ENCODE results near the gene SLC39A9. TPM values are rescaled to one million over a fixed set of nuclear protein-coding genes. Genes with fewer than 3 reads are reported as not detected.
A peak's percentile ranks its signal among the peaks of the same experiment; 100 is the strongest.

Gene SLC39A9
- total RNA-seq, 1 experiment from 2014 or later: 161 TPM

GRCh38 chr14:69430306-69430939 is 31.9 kb downstream of the SLC39A9 start:
- H3K79me2 ChIP-seq (ENCODE audit: low read length): peaks cover 79% of the 10 kb centered on the region
- peaks cover 15% of the 10 kb centered on the region for H3K36me3 ChIP-seq (ENCODE audit: insufficient read depth, low read length)
- H3K9me2 ChIP-seq (replicated peaks; ENCODE audit: insufficient read depth, low read length): no peaks in the 10 kb centered on the region
- no peak overlapping the region for H3K27ac ChIP-seq (ENCODE audit: low read length)
- H2AFZ ChIP-seq (ENCODE audit: low read length): no peak overlapping the region
- H3K27me3 ChIP-seq (ENCODE audit: low read length): no peaks in the 10 kb centered on the region
- H4K20me1 ChIP-seq (ENCODE audit: insufficient read depth, low read depth, low read length): no peaks in the 10 kb centered on the region
- H3K4me3 ChIP-seq (ENCODE audit: low read length): no peak overlapping the region
- no peak for DNase-seq
- no peaks in the 10 kb centered on the region for H3K9me3 ChIP-seq (ENCODE audit: low read length)
- H3K4me1 ChIP-seq (ENCODE audit: low read length): peaks cover 14% of the 10 kb centered on the region
- no peak overlapping the region for H3K4me2 ChIP-seq (ENCODE audit: low read depth, low read length, poor library complexity, severe bottlenecking)
- H3K9ac ChIP-seq (ENCODE audit: low read length): no peak overlapping the region

- no peak overlapping the region for H3K4me3 ChIP-seq (ENCODE audit: low read length)
- H3K4me2 ChIP-seq (ENCODE audit: low read depth, low read length, poor library complexity, severe bottlenecking): no peak overlapping the region
- peaks cover 90% of the 10 kb centered on the region for H3K79me2 ChIP-seq (ENCODE audit: low read length)
- H3K4me1 ChIP-seq (ENCODE audit: low read length): peaks cover 14% of the 10 kb centered on the region
- no peaks in the 10 kb centered on the region for H4K20me1 ChIP-seq (ENCODE audit: insufficient read depth, low read depth, low read length)
- no peak for DNase-seq
- H3K9me2 ChIP-seq (replicated peaks; ENCODE audit: insufficient read depth, low read length): no peaks in the 10 kb centered on the region
- peaks cover 7% of the 10 kb centered on the region; the same call in 1 of the 2 replicates for H3K36me3 ChIP-seq (ENCODE audit: insufficient read depth, low read length)
- no peak overlapping the region for H3K27ac ChIP-seq (ENCODE audit: low read length)
- H3K9me3 ChIP-seq (ENCODE audit: low read length): no peaks in the 10 kb centered on the region
- no peak overlapping the region for H2AFZ ChIP-seq (ENCODE audit: low read length)
- H3K9ac ChIP-seq (ENCODE audit: low read length): no peak overlapping the region
- no peaks in the 10 kb centered on the region for H3K27me3 ChIP-seq (ENCODE audit: low read length)
Observed at GRCh38 chr14:69432364-69432763, 33.9 kb downstream of the SLC39A9 start.

- no peaks in the 10 kb centered on the region for H3K9me2 ChIP-seq (replicated peaks; ENCODE audit: insufficient read depth, low read length)
- no peak overlapping the region for H3K9ac ChIP-seq (ENCODE audit: low read length)
- peak overlapping the region; percentile 93; the same call in 1 of the 2 replicates for H3K27ac ChIP-seq (ENCODE audit: low read length)
- no peaks in the 10 kb centered on the region for H3K27me3 ChIP-seq (ENCODE audit: low read length)
- H3K4me1 ChIP-seq (ENCODE audit: low read length): peaks cover 39% of the 10 kb centered on the region
- H4K20me1 ChIP-seq (ENCODE audit: insufficient read depth, low read depth, low read length): no peaks in the 10 kb centered on the region
- H3K4me2 ChIP-seq (ENCODE audit: low read depth, low read length, poor library complexity, severe bottlenecking): no peak overlapping the region
- no peaks in the 10 kb centered on the region for H3K9me3 ChIP-seq (ENCODE audit: low read length)
- DNase-seq: no peak
- no peak overlapping the region for H3K4me3 ChIP-seq (ENCODE audit: low read length)
- peaks cover 97% of the 10 kb centered on the region for H3K79me2 ChIP-seq (ENCODE audit: low read length)
- peaks cover 23% of the 10 kb centered on the region for H3K36me3 ChIP-seq (ENCODE audit: insufficient read depth, low read length)
- no peak overlapping the region for H2AFZ ChIP-seq (ENCODE audit: low read length)
Observed at GRCh38 chr14:69439521-69440270, 41.2 kb downstream of the SLC39A9 start.

GRCh38 chr14:69441948-69442347 is 43.5 kb downstream of the SLC39A9 start:
- Histone ChIP-seq H3K4me2 (ENCODE audit: low read depth, low read length, poor library complexity, severe bottlenecking) (peak overlapping the region; percentile 67), H3K36me3 (ENCODE audit: insufficient read depth, low read length) (peaks cover 23% of the 10 kb centered on the region), H4K20me1 (ENCODE audit: insufficient read depth, low read depth, low read length) (no peaks in the 10 kb centered on the region), H3K27ac (ENCODE audit: low read length) (peak overlapping the region; percentile 93), H3K9ac (ENCODE audit: low read length) (peak overlapping the region; percentile 66), H3K4me1 (ENCODE audit: low read length) (peaks cover 32% of the 10 kb centered on the region), H3K9me2 (replicated peaks; ENCODE audit: insufficient read depth, low read length) (no peaks in the 10 kb centered on the region), H3K79me2 (ENCODE audit: low read length) (peaks cover 87% of the 10 kb centered on the region), H3K27me3 (ENCODE audit: low read length) (no peaks in the 10 kb centered on the region), H2AFZ (ENCODE audit: low read length) (no peak overlapping the region), H3K9me3 (ENCODE audit: low read length) (no peaks in the 10 kb centered on the region), H3K4me3 (ENCODE audit: low read length) (peak overlapping the region; percentile 38; the same call in 1 of the 2 replicates)
- peak; percentile 86 for DNase-seq

GRCh38 chr14:69443296-69443805 is 44.9 kb downstream of the SLC39A9 start:
- no peak overlapping the region for H3K4me2 ChIP-seq (ENCODE audit: low read depth, low read length, poor library complexity, severe bottlenecking)
- DNase-seq: no peak
- peak overlapping the region; percentile 93; the same call in 1 of the 2 replicates for H3K27ac ChIP-seq (ENCODE audit: low read length)
- H4K20me1 ChIP-seq (ENCODE audit: insufficient read depth, low read depth, low read length): no peaks in the 10 kb centered on the region
- no peaks in the 10 kb centered on the region for H3K9me3 ChIP-seq (ENCODE audit: low read length)
- H3K36me3 ChIP-seq (ENCODE audit: insufficient read depth, low read length): peaks cover 23% of the 10 kb centered on the region
- H3K4me1 ChIP-seq (ENCODE audit: low read length): peaks cover 32% of the 10 kb centered on the region
- no peak overlapping the region for H2AFZ ChIP-seq (ENCODE audit: low read length)
- no peaks in the 10 kb centered on the region for H3K9me2 ChIP-seq (replicated peaks; ENCODE audit: insufficient read depth, low read length)
- H3K27me3 ChIP-seq (ENCODE audit: low read length): no peaks in the 10 kb centered on the region
- H3K79me2 ChIP-seq (ENCODE audit: low read length): peaks cover 81% of the 10 kb centered on the region
- H3K4me3 ChIP-seq (ENCODE audit: low read length): no peak overlapping the region
- no peak overlapping the region for H3K9ac ChIP-seq (ENCODE audit: low read length)

- H3K27me3 ChIP-seq (ENCODE audit: low read length): no peaks in the 10 kb centered on the region
- H3K27ac ChIP-seq (ENCODE audit: low read length): no peak overlapping the region
- H2AFZ ChIP-seq (ENCODE audit: low read length): no peak overlapping the region
- no peak overlapping the region for H3K4me2 ChIP-seq (ENCODE audit: low read depth, low read length, poor library complexity, severe bottlenecking)
- no peaks in the 10 kb centered on the region for H3K9me3 ChIP-seq (ENCODE audit: low read length)
- H3K36me3 ChIP-seq (ENCODE audit: insufficient read depth, low read length): peaks cover 6% of the 10 kb centered on the region; the same call in 1 of the 2 replicates
- H3K4me3 ChIP-seq (ENCODE audit: low read length): no peak overlapping the region
- no peak overlapping the region for H3K9ac ChIP-seq (ENCODE audit: low read length)
- peaks cover 47% of the 10 kb centered on the region for H3K79me2 ChIP-seq (ENCODE audit: low read length)
- peaks cover 10% of the 10 kb centered on the region; the same call in 1 of the 2 replicates for H3K4me1 ChIP-seq (ENCODE audit: low read length)
- no peaks in the 10 kb centered on the region for H4K20me1 ChIP-seq (ENCODE audit: insufficient read depth, low read depth, low read length)
- no peak for DNase-seq
- no peaks in the 10 kb centered on the region for H3K9me2 ChIP-seq (replicated peaks; ENCODE audit: insufficient read depth, low read length)
Observed at GRCh38 chr14:69449216-69449615, 50.7 kb downstream of the SLC39A9 start.

- no peak overlapping the region for H3K4me2 ChIP-seq (ENCODE audit: low read depth, low read length, poor library complexity, severe bottlenecking)
- H3K4me1 ChIP-seq (ENCODE audit: low read length): peaks cover 10% of the 10 kb centered on the region; the same call in 1 of the 2 replicates
- no peak overlapping the region for H3K9ac ChIP-seq (ENCODE audit: low read length)
- no peak overlapping the region for H3K4me3 ChIP-seq (ENCODE audit: low read length)
- no peaks in the 10 kb centered on the region for H4K20me1 ChIP-seq (ENCODE audit: insufficient read depth, low read depth, low read length)
- H3K79me2 ChIP-seq (ENCODE audit: low read length): peaks cover 30% of the 10 kb centered on the region
- no peak overlapping the region for H3K27ac ChIP-seq (ENCODE audit: low read length)
- no peaks in the 10 kb centered on the region for H3K9me2 ChIP-seq (replicated peaks; ENCODE audit: insufficient read depth, low read length)
- no peaks in the 10 kb centered on the region for H3K27me3 ChIP-seq (ENCODE audit: low read length)
- H3K36me3 ChIP-seq (ENCODE audit: insufficient read depth, low read length): peaks cover 13% of the 10 kb centered on the region; the same call in 1 of the 2 replicates
- no peak overlapping the region for H2AFZ ChIP-seq (ENCODE audit: low read length)
- no peaks in the 10 kb centered on the region for H3K9me3 ChIP-seq (ENCODE audit: low read length)
- DNase-seq: no peak
Observed at GRCh38 chr14:69451941-69452340, 53.4 kb downstream of the SLC39A9 start.

GRCh38 chr14:69458350-69458749 is 59.9 kb downstream of the SLC39A9 start:
- no peak overlapping the region for H3K4me2 ChIP-seq (ENCODE audit: low read depth, low read length, poor library complexity, severe bottlenecking)
- H3K9ac ChIP-seq (ENCODE audit: low read length): no peak overlapping the region
- no peaks in the 10 kb centered on the region for H3K9me2 ChIP-seq (replicated peaks; ENCODE audit: insufficient read depth, low read length)
- no peaks in the 10 kb centered on the region for H3K27me3 ChIP-seq (ENCODE audit: low read length)
- no peaks in the 10 kb centered on the region for H3K79me2 ChIP-seq (ENCODE audit: low read length)
- H3K27ac ChIP-seq (ENCODE audit: low read length): no peak overlapping the region
- peaks cover 9% of the 10 kb centered on the region; the same call in 1 of the 2 replicates for H3K4me1 ChIP-seq (ENCODE audit: low read length)
- no peaks in the 10 kb centered on the region for H3K9me3 ChIP-seq (ENCODE audit: low read length)
- peaks cover 24% of the 10 kb centered on the region; the same call in 1 of the 2 replicates for H3K36me3 ChIP-seq (ENCODE audit: insufficient read depth, low read length)
- no peak overlapping the region for H2AFZ ChIP-seq (ENCODE audit: low read length)
- DNase-seq: no peak
- H3K4me3 ChIP-seq (ENCODE audit: low read length): no peak overlapping the region
- H4K20me1 ChIP-seq (ENCODE audit: insufficient read depth, low read depth, low read length): no peaks in the 10 kb centered on the region
